C4-2B (cell line): ENCODE results near the gene LHFPL6.

ENCODE experiments used
- CTCF ChIP-seq: fragments of 450-650 bp; conservative IDR thresholded peaks from 2 replicates; pipeline ENCODE4 v1.5.1; 2017; ENCODE audit warnings: mild to moderate bottlenecking
- ZFX ChIP-seq: fragments of 450-650 bp; IDR thresholded peaks from 2 replicates; pipeline ENCODE4 v1.6.1; 2017

- no peak for TF ChIP-seq CTCF
- no peak for TF ChIP-seq ZFX
These were observed 15.1 kb downstream of the LHFPL6 start for GRCh38 chr13:39587939-39588338.
